Upper lobe of left lung (tissue), 6 donors: Measurements from ENCODE around the gene TEDC1. TPM values are rescaled to one million over a fixed set of nuclear protein-coding genes. Genes with fewer than 3 reads are reported as not detected.

Experiments used
- ATAC-seq, 2 donors: fragments of 200-7000 bp; cut with Tn5 transposase; one replicate each; pipeline ENCODE4 v1.9.1; 2022; ENCODE audit warnings: mild to moderate bottlenecking in 2 of 2, moderate library complexity in 2 of 2; ENCODE audit not compliant: low FRiP score in 2 of 2
- DNase-seq, 2 donors: peaks; one replicate each; pipeline ENCODE4 v3.0.0-alpha.2; 2019 to 2020
- H3K27ac ChIP-seq, 4 donors: fragments of 200-600 bp; sonication (generic); one replicate each; pipeline ENCODE4 v1.5.1; 2016 to 2019
- H3K27me3 ChIP-seq, 4 donors: fragments of 200-600 bp; sonication (generic); one replicate each; pipeline ENCODE4 v1.5.1; 2017 to 2019
- H3K36me3 ChIP-seq, 4 donors: fragments of 200-600 bp; sonication (generic); one replicate each; pipeline ENCODE4 v1.5.1; 2016 to 2019
- H3K4me1 ChIP-seq, 4 donors: fragments of 200-600 bp; sonication (generic); one replicate each; pipeline ENCODE4 v1.5.1; 2018 to 2019
- H3K4me3 ChIP-seq, 4 donors: fragments of 200-600 bp; sonication (generic); one replicate each; pipeline ENCODE4 v1.5.1; 2017 to 2019; ENCODE audit warnings: mild to moderate bottlenecking in 2 of 4, moderate library complexity in 1 of 4
- H3K9me3 ChIP-seq, 4 donors: fragments of 200-600 bp; sonication (generic); one replicate each; pipeline ENCODE4 v1.5.1; 2018 to 2019
- CTCF ChIP-seq, 6 experiments: fragments of 450-650 bp in 4 of 6; fragments of 200-600 bp in 2 of 6; sonication (generic) in 2 of 6; IDR thresholded peaks; one replicate each; pipeline ENCODE4 v1.5.1; 2016 to 2019; ENCODE audit warnings: antibody characterized with exemption in 6 of 6
- EP300 ChIP-seq, 4 donors: sonication (generic); formaldehyde crosslinking; IDR thresholded peaks; one replicate each; pipeline ENCODE4 v1.5.1; 2017; ENCODE audit warnings: antibody characterized with exemption in 4 of 4, control low read depth in 2 of 4
- POLR2A ChIP-seq, 4 donors: fragments of 450-650 bp; IDR thresholded peaks; one replicate each; pipeline ENCODE4 v1.5.1; 2016 to 2017; ENCODE audit warnings: antibody characterized with exemption in 4 of 4, mild to moderate bottlenecking in 2 of 4
- POLR2AphosphoS5 ChIP-seq, 2 donors: sonication (generic); formaldehyde crosslinking; IDR thresholded peaks; one replicate each; pipeline ENCODE4 v1.5.1; 2017; ENCODE audit warnings: antibody characterized with exemption in 2 of 2
- WGBS, 2 donors: methylation state at CpG; one replicate each; pipeline ENCODE4 v1.1.5; 2017 to 2018; 5-methylcytosine and 5-hydroxymethylcytosine counted together
- total RNA-seq, 6 donors: library from RNA; depleted of rRNA in 4 of 6; stranded (reverse); fragments of >200 nt in 4 of 6; gene quantifications; one replicate each; pipeline versions ENCODE4 v1.1.0 to v1.2.1, GENCODE V29; 2016 to 2021
- donor health status: DM: no; HTN: no; CAD: no; lungs with moderate emphysema.
- donor health status: DM: no; HTN: yes; CAD: no; lungs with severe emphysema.

Gene TEDC1
- total RNA-seq, 6 donors from 2014 or later, result 13.8 to 38.5 (median 17.4) TPM

GRCh38 chr14:105500726-105501101 lies 9.7 kb downstream of the TEDC1 start:
- H3K4me3 ChIP-seq, result no peak overlapping the region
- WGBS, 2 donors, result 64 to 75% methylated on average over 7 to 10 of the region's 10 CpGs

GRCh38 chr14:105501504-105502291 lies 10.7 kb downstream of the TEDC1 start:
- Histone ChIP-seq H3K36me3 (peaks cover 0 to 7% (median 2%) of the 10 kb centered on the region in 4 donors), H3K9me3 (no peaks in the 10 kb centered on the region), H3K27me3 (no peaks in the 10 kb centered on the region), H3K27ac (no peak overlapping the region), H3K4me1 (no peaks in the 10 kb centered on the region), H3K4me3 (no peak overlapping the region)
- TF ChIP-seq POLR2AphosphoS5 (IDR thresholded peaks at IDR 0.05), result no peak
- no peak for TF ChIP-seq POLR2A (IDR thresholded peaks at IDR 0.05)
- no peak for TF ChIP-seq CTCF (IDR thresholded peaks at IDR 0.05)
- no peak for TF ChIP-seq EP300 (IDR thresholded peaks at IDR 0.05)
- ATAC-seq (no peak), DNase-seq (peak in 1 of 2 donors; percentile 19)
- 87 to 89% methylated on average over 13 of the region's 13 CpGs for WGBS, 2 donors

More at GRCh38 chr14:105500726-105501101, 9.7 kb downstream of the TEDC1 start:
- peaks cover 0 to 7% (median 2%) of the 10 kb centered on the region in 4 donors for H3K36me3 ChIP-seq
- ATAC-seq (no peak), DNase-seq (peak; percentile 3 to 48)
- H3K27me3 ChIP-seq, result no peaks in the 10 kb centered on the region
- no peaks in the 10 kb centered on the region for H3K9me3 ChIP-seq
- H3K27ac ChIP-seq, result no peak overlapping the region
- no peaks in the 10 kb centered on the region for H3K4me1 ChIP-seq
- TF ChIP-seq EP300 (IDR thresholded peaks at IDR 0.05), result no peak
- TF ChIP-seq POLR2AphosphoS5 (IDR thresholded peaks at IDR 0.05), result no peak
- TF ChIP-seq CTCF (IDR thresholded peaks at IDR 0.05), result no peak
- TF ChIP-seq POLR2A (IDR thresholded peaks at IDR 0.05), result no peak

GRCh38 chr14:105502446-105503295 lies 11.6 kb downstream of the TEDC1 start:
- no peak overlapping the region for H3K4me3 ChIP-seq
- no peaks in the 10 kb centered on the region for H3K27me3 ChIP-seq
- no peaks in the 10 kb centered on the region for H3K4me1 ChIP-seq
- peak; percentile 10 to 62 for DNase-seq
- H3K27ac ChIP-seq, result no peak overlapping the region
- WGBS, 2 donors, result 77 to 82% methylated on average over 11 to 18 of the region's 18 CpGs
- TF ChIP-seq CTCF (IDR thresholded peaks at IDR 0.05), result no peak
- no peak for TF ChIP-seq POLR2A (IDR thresholded peaks at IDR 0.05)
- no peak for TF ChIP-seq EP300 (IDR thresholded peaks at IDR 0.05)
- no peak for TF ChIP-seq POLR2AphosphoS5 (IDR thresholded peaks at IDR 0.05)
- H3K9me3 ChIP-seq, result no peaks in the 10 kb centered on the region
- ATAC-seq, result no peak
- peaks cover 0 to 5% (median 2%) of the 10 kb centered on the region in 4 donors for H3K36me3 ChIP-seq

- TF ChIP-seq EP300 (IDR thresholded peaks at IDR 0.05), result no peak
- TF ChIP-seq CTCF (IDR thresholded peaks at IDR 0.05), result no peak
- TF ChIP-seq POLR2A (IDR thresholded peaks at IDR 0.05), result no peak
- no peak for TF ChIP-seq POLR2AphosphoS5 (IDR thresholded peaks at IDR 0.05)
- Histone ChIP-seq H3K36me3 (peaks cover 0 to 5% (median 1%) of the 10 kb centered on the region in 4 donors), H3K4me1 (no peaks in the 10 kb centered on the region), H3K4me3 (no peak overlapping the region), H3K9me3 (no peaks in the 10 kb centered on the region), H3K27me3 (no peaks in the 10 kb centered on the region), H3K27ac (no peak overlapping the region)
- ATAC-seq (no peak), DNase-seq (peak in 1 of 2 donors; percentile 6)
- 89 to 91% methylated on average over 7 of the region's 7 CpGs for WGBS, 2 donors
These were observed 12.2 kb downstream of the TEDC1 start for GRCh38 chr14:105503296-105503640.
